Renal pelvis (tissue), 4 donors: ENCODE data around the gene TUBGCP6. TPM values are rescaled to one million over a fixed set of nuclear protein-coding genes. Genes with fewer than 3 reads are reported as not detected.

ENCODE experiments used
- DNase-seq: peaks from one replicate; pipeline ENCODE4 v3.0.0-alpha.2; 2013
- polyA plus RNA-seq, 3 donors: library from polyadenylated mRNA; unstranded; fragments of 120-200 nt; gene quantifications; one replicate each; pipeline ENCODE4 v1.2.1, GENCODE V29; 2013; ENCODE audit not compliant: insufficient read length in 3 of 3

Gene TUBGCP6
- polyA plus RNA-seq, 3 donors, result 37.9 to 49.9 (median 48.1) TPM

DNA sequence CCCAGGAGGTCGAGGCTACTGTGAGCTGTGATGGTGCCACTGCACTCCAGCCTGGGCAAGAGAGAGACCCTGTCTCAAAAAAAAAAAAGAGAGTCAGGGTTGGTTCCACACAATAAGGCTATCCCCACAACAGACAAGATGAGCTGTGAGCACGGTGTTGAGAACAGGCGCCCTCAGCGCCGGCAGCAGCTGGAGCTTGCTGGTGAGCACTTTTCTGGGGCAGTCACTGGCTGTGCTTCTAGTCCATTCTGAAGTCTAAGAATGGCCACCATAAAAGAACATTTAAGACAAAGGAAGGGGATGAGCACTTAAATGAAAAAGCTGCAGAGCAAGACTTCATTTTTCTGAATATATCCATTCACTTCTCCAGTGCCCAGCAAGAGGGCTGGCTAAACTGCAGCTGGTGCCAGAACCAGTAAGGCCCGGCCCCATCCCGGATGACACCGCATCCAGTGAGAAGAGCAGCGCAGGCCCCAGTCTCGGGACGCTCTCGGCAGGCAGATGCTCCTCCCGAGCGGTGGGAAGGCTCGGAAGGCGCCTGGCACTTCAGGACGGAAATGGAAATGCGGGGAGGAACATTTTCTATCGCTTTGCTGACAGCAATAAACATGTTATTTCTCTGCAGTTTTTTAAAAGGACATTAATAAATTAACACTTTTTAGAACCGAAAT, 12.2 kb downstream of the TUBGCP6 start:
- no peak for DNase-seq

GRCh38 chr22:50229370-50229769, 15.5 kb downstream of the TUBGCP6 start:
- DNase-seq, result no peak

- no peak for DNase-seq
These were observed 16.5 kb downstream of the TUBGCP6 start for GRCh38 chr22:50228366-50228765.

DNA sequence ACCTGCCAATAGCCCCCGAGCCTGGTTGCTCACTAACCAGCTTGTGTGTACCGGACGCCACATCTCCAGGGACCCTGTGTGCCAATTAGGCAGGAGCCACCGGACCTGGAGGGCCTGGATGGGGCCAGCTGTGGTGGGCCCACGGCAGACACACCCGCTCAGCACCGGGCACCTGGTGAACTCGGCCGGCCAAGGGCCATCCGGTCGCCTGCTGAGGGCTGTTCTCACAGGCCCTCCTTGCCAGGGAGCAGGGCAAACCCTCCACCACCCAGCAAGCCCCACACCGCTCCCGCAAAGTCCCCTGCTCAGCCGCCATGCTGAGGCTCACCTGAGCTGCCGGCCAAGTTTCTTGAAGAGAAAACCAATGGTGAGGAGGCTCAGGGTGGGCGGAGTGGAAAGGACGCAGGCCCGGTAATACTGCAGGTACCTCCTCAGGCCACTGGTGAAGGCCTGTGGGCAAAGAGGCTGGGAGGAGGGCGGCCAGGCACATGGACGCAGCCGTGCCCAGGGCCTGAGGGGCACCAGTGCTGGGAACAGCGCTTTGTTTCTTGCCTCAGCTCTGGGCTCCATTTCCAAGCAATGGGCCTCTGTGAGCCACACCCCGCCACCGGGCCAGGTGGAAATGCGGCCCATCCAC, 17.1 kb downstream of the TUBGCP6 start:
- no peak for DNase-seq

DNA sequence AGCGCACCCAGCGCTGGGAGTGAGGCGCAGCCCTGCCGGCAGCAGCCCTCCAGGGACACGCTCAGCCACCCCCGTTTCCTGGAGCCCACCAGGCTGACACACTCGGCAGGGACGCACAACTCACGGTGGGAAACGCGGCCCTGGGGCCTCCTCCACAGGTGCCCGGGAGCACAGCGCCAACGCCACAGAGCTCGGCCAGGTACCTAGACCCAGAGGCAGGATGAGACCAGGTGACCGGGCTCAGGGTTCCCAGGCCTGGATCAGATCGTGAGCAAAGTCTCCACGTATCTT, 18.0 kb downstream of the TUBGCP6 start:
- DNase-seq, result no peak

- DNase-seq, result no peak
These were observed 18.6 kb downstream of the TUBGCP6 start for GRCh38 chr22:50226063-50226874.

DNA sequence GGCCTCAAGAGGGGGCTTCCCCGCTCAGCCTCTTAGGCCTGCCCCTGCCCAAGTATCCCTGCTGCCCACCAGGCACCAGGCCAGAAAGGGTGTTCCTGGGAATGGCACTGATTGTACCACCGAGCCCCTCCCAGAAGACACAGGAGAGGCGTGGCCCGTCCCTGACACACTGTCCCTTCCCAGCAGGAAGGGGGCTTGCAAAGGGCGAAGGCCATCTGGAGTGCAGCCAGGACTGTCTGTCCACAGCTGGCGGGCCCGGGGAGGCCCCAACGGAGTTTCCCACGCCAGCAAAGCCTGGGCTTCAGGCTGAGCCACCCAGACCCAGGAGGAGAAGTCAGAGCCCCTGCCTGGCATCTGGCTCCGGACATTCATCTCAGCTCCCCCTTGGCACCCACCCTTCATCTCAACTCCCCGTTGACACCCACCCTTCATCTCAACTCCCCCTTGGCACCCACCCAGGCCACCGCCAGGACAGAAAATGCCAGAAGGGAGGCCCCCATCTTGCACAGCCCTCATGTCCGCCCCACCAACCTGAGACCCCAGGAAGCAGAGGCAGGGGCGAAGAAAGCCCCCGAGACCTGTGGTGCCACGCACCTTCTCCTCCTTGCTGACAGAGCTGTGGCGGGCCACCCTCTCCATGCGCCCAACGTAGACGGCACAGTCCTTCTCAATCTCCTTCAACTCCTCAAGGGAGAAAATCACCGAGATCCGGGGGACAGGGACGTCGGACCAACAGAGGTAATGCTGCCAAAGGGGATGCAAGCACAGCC, 19.4 kb downstream of the TUBGCP6 start:
- no peak for DNase-seq

DNA sequence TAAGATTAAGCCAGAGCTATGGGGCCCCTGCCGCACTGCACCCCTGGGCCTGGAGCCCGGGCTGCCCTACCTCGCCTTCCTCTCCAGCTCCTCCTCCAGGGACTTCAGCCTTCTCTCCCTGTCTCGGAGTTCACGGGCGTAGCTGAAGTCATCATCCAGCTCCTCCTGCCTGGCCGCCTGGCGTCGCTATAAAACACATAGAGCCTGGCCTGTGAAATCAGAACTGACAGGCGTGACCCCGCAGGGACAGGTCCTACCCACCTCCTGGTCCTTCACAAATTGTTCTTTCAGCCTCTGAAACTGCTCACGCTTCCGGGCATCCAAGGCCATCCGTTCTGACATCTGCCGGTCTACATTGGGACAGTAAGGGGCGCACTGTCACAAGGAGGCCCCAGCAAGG, 20.8 kb downstream of the TUBGCP6 start:
- no peak for DNase-seq

- no peak for DNase-seq
These were observed 22.3 kb downstream of the TUBGCP6 start for GRCh38 chr22:50222508-50222907.

- DNase-seq, result no peak
These were observed 23.2 kb downstream of the TUBGCP6 start for GRCh38 chr22:50221410-50222300.

- DNase-seq, result no peak
These were observed 24.0 kb downstream of the TUBGCP6 start for GRCh38 chr22:50220603-50221409.

DNA sequence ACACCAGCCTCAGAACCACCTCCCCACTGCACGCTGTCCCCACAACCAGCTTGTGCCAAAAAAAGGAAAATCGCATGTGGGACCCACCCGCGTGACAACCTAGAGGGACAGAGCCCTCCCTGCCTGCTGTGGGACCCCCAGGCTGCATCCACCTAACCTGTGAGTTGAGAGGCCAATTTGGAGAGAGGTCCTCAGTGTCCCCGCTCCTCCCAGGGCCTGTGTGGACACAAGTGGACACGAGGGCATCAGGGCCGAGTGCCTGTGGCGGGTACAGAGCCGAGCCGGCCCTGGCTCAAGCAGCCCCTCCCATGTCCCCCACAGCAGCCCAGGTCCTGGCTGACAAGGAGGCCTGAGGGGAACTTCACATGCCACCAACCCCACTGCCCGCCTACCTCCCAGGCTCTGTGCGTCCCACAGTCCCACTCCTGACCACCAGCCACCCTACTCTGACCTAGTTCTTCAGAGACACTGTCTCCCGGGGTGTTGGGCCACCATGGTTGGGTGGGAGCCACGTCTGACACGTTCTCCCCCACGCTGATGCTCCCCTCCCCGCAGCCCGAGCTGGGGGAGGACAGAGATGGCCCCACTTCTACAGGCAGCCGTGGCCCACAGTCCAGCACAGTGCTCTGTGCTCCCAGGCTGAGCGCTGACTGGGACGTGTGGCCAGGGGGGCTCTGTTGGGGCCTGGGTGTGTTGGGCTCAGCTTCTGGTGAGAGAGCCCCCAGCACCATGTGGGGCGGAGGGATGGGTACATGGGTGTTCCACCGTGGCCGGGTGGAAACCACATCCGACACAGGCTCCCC, 24.8 kb downstream of the TUBGCP6 start:
- no peak for DNase-seq

- no peak for DNase-seq
These were observed 25.7 kb downstream of the TUBGCP6 start for GRCh38 chr22:50218996-50219727.

GRCh38 chr22:50218153-50218995, 26.4 kb downstream of the TUBGCP6 start:
- no peak for DNase-seq

- DNase-seq, result no peak
These were observed 27.2 kb downstream of the TUBGCP6 start for GRCh38 chr22:50217543-50218152.

GRCh38 chr22:50216684-50217520, 27.9 kb downstream of the TUBGCP6 start:
- no peak for DNase-seq
